Activated CD8-positive, alpha-beta memory T cell treated with anti-CD3 and anti-CD28 coated beads, Interleukin-2, amount 50 U/mL, for 48 hours (primary cell): ENCODE results near the gene MADCAM1.

ENCODE experiments used
- DNase-seq: peaks from one replicate; pipeline ENCODE4 v3.0.0-alpha.2; 2020

Gene MADCAM1

DNA sequence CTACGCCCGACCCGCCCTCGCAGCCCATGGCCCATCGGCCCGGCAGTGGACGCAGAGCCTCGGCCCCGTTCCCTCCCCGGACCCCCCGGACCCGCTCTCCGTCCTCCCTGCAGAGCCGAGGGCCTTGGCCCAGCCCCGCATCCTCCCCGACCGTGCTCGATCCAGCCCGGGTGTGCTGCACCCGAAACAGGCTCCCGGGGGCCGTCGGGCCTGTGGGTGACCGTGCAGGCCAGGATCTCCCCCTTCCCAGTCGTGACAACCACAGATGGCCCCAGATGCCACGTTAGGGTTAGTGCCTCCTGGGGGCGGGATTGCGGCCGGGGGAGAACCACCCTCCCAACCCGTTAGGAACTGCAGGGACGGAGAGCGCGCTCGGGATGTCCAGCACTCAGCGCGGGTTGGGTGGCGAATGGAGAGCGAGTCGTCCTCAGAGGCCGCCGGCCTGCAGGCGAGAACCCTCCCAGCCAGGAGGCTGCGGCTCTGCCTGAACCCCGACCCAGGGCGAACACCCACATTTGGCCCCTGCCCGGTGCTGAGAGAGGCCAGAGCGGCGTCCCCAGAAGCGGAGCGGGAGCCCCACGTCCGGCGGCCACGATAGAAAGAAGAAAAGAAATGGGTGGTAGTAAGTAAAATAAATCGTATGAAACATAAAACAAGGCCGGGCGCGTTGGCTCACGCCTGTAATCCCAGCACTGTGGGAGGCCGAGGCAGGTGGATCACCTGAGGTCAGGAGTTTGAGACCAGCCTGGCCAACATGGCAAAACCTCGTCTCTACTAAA, 6.7 kb upstream of the MADCAM1 start:
- DNase-seq = no peak

DNA sequence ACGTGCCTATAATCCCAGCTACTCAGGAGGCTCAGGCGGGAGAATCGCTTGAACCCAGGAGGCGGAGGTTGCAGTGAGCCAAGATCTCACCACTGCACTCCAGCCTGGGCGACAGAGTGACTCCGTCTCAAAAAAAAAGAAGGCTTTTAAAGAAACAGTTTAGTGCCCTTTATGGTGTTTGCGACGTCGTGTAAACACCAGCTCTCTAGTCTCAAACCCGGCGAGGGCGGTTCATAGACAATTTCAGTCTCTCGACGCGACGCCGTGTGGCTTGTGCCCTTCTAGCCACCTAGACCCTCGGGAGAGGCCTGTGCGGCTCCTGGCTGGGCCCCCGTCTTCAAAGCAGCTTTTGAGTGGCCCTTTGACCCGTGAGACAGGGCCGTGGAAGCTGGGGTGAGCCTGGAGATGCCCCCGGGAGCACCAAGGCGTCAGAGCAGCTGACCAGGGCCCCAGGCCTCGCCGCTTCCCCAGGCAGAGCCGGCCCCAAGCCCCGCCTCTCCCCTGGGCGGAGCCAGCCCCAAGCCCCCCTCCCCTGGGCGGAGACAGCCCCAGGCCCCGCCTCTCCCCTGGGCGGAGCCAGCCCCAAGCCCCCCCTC, 5.0 kb upstream of the MADCAM1 start:
- peak; percentile 73 for DNase-seq

DNA sequence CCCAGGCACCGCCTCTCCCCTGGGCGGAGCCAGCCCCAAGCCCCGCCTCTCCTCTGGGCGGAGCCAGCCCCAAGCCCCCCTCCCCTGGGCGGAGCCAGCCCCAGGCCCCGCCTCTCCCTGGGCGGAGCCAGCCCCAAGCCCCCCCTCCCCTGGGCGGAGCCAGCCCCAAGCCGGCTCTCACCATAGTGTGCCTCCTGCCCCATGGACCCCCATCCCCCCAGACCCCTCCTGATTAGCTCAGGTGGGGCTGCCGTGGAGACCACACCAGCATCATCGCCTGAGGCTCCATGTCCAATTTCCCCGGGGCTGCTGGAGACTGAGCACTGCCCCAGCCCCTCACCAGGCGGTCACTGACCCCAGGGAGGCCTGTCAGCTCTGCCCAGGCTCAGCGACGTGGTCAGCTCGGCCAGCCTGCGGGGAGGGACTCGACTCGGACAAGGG, 4.2 kb upstream of the MADCAM1 start:
- DNase-seq = peak; percentile 86

DNA sequence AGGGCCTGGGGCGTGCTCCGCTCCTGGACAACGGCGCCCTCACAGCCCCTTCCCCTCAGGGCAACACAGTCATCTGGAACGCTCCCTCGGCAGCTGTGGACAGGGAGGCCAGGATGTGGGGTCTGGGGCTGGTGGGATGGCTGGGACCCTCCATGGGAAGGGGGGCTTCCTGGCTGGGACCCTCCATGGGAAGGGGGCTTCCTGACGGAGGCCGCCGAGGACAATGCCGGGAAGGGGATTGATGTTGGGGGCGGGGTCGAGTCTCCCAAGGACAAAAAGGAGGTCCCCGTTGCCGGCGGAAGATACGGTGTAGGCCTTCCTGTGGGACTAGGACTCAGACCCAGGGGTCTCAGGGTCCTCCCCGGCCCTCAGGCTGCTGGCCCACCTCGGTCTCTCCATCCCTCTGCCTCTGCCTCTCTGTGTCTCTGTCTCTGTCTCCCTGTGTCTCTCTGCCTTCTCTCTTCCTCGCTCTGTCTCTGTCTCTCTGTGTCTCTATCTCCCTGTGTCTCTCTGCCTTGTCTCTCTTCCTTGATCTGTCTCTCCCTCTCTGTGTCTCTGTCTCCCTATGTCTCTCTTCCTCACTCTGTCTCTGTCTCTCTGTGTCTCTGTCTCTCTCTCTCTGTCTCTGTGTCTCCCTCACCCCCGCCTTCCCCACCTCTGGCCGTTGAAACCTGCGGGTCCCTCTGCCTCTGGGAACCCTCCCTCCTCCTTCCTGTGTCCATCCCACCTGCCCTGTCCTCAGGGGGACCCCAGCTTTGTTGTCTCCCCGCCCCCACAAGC, 2.7 kb upstream of the MADCAM1 start:
- DNase-seq = no peak

DNA sequence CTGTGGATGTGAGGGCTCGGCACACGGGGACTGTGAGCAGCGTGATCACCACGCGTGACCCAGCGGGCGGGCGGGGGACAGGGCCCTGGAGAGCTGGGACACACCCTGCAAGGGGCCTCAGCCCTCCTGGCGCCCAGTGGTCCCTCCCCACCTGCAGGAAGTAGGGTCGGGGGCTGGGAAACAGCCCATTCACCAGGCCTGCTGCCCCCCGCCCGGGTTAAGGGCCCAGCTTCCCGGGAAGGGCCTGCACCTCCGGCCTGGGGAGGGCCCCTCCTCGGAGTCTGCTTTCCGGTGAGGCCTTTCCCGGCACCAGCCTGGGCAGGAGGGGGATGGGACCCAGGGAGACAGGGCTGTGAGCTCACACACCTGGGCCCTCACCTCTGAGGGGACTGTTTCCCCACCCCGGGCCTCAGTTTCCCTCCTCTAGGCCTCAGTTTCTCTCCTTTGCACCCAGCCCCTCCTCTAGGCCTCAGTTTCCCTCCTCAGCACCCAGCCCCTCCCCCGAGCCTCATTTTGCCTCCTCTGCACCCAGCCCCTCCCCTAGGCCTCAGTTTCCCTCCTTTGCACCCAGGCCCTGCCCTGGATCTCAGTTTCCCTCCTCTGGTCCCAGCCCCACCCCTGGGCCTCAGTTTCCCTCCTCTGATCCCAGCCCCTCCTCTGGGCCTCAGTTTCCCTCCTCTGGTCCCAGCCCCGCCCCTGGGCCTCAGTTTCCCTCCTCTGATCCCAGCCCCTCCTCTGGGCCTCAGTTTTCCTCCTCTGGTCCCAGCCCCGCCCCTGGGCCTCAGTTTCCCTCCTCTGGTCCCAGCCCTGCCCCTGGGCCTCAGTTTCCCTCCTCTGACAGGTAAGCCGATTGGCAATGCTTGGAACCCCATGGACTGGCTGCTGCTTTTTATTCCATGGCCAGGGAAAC, 1.9 kb upstream of the MADCAM1 start:
- no peak for DNase-seq

DNA sequence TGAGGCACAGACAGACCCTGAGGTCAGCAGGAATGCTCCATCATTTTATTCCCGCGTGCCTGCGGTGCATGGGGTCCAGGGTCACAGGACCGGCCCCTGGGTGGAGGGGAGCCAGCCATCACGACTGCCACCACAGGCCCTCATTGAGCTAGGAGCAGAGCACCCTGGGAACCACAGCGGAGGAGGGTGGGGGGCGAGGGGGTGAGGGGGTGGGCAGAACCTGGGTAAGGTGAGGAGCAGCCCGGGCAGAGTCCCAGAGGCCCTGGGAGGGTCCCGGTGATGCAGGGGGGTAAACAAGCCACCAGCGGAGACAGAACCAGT, 1.2 kb upstream of the MADCAM1 start:
- DNase-seq = no peak

DNA sequence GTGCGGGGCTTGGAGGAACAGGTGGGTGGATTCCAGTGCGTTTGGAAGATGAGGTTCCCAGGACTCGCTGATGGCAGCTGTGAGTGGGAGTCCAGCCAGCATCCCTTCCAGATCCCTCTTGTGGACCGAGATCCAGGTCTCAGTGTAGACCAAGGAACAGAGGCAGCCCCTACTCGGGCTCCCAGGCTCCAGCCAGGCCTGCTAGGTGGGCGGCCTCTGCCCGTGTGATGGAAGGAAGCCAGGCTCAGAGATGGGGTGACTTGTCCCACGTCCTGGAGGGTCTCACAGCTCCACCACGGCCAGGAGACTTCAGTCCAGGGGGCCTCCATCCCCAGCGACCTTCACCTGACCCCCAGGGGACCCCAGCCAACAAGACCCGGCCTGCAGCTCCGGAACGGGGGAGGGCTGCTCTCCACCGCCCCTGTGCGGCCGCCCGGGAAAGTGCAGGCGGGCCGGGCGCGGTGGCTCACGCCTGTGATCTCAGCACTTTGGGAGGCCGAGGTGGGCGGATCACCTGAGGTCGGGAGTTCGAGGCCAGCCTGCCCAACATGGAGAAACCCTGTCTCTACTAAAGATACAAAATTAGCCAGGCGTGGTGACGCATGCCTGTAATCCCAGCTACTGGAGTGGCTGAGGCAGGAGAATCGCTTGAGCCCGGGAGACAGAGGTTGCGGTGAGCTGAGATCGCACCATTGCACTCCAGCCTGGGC, 729 bp upstream of the MADCAM1 start:
- peak; percentile 88 for DNase-seq

DNA sequence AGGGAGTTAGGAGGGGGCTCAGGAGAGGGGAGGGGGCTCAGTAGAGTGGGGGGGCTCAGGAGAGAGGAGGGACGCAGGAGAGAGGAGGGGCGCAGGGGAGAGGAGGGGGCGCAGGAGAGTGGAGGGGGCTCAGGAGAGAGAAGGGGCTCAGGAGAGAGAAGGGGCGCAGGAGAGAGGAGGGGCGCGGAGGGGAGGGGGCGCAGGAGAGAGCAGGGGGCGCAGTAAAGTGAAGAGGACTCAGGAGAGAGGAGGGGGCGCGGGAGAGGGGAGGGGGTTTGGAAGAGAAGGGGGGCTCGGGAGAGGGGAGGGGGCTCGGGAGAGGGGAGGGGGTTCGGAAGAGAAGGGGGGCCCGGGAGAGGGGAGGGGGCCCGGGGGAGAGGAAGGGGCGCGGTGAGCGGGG, 700 bp downstream of the MADCAM1 start:
- DNase-seq = no peak

DNA sequence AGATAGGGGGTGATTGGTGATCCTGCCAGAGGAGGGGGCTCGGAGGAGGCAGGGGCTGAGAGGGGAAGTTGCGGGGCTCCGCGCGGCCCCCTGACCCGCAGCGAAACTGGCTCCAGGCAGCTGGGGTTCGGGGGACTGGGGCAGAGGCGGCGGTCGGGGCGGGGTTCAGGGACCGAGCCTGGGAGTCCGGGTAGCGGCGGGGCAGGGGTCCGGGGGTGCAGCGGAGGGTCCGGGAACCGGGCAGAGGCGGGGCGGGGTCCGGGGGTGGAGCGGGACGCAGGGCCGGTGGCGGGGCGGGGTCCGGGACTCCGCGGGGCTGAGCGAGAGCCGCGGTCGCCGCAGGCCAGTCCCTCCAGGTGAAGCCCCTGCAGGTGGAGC, 1.2 kb downstream of the MADCAM1 start:
- no peak for DNase-seq

DNA sequence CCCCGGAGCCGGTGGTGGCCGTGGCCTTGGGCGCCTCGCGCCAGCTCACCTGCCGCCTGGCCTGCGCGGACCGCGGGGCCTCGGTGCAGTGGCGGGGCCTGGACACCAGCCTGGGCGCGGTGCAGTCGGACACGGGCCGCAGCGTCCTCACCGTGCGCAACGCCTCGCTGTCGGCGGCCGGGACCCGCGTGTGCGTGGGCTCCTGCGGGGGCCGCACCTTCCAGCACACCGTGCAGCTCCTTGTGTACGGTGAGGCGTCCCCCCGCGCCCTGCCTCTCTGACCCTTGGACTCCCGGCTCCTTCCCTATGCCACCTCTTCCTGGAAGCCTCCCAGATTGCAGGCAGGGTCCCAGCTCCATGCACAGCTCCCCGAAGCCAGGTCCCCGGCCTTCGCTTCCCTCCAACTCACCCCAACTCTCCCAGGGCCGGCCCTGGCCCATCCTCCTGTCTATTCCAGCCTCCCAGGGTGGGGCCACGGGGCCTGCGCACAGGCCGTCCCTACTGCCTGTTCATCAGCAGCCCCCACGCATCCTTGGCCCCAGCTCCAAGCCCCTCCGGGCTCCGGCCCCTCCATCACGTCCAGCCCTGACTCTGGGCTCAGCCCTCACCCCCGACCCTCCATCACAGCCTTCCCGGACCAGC, 1.7 kb downstream of the MADCAM1 start:
- DNase-seq = no peak

DNA sequence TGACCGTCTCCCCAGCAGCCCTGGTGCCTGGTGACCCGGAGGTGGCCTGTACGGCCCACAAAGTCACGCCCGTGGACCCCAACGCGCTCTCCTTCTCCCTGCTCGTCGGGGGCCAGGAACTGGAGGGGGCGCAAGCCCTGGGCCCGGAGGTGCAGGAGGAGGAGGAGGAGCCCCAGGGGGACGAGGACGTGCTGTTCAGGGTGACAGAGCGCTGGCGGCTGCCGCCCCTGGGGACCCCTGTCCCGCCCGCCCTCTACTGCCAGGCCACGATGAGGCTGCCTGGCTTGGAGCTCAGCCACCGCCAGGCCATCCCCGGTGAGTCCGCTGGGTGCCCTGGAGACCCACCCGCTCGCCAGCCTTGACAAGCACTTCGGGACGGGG, 2.2 kb downstream of the MADCAM1 start:
- no peak for DNase-seq

DNA sequence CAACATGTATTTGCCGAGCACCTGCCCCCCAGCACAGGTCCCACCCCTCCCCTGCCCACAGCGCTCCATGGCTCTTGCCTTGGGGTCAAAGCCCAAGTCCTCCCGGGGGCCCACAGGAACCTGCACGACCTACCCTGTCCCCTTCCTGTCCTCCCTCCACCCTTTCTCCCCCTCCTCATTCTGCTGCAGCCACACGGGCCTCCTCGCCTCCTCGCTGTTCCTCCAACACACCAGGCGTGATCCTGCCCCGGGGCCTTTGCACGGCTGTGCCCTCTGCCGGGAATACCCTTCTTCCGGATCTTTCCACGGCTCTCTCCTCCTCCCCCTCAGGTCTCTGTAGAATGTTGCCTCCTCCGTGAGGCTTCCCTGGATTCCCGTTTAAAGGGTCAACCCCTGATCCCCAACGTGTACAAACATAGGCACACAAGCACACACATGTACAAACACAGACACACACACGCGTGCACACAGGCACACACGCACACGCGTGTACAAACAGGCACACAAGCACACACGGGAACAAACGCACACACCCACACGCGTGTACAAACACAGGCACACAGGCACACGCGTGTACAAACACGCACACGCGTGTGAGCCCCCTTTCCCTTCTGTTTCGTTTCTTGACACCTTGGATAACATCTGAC, 2.8 kb downstream of the MADCAM1 start:
- DNase-seq = no peak

DNA sequence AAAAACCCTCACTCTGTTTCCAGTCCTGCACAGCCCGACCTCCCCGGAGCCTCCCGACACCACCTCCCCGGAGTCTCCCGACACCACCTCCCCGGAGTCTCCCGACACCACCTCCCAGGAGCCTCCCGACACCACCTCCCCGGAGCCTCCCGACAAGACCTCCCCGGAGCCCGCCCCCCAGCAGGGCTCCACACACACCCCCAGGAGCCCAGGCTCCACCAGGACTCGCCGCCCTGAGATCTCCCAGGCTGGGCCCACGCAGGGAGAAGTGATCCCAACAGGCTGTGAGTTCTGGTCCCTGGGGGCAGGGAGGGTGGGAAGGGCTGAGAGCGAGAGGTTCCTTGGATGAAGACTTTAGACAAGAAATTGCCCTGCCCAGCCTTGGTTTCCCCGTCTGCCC, 5.4 kb downstream of the MADCAM1 start:
- DNase-seq = no peak

DNA sequence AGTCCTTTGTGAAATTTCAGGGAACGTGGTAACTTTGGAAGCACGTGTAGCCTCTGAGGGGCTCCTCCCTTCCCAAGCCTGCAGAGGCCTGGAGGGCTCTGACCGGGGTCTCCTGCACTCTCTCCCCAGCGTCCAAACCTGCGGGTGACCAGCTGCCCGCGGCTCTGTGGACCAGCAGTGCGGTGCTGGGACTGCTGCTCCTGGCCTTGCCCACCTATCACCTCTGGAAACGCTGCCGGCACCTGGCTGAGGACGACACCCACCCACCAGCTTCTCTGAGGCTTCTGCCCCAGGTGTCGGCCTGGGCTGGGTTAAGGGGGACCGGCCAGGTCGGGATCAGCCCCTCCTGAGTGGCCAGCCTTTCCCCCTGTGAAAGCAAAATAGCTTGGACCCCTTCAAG, 8.3 kb downstream of the MADCAM1 start:
- DNase-seq = no peak

DNA sequence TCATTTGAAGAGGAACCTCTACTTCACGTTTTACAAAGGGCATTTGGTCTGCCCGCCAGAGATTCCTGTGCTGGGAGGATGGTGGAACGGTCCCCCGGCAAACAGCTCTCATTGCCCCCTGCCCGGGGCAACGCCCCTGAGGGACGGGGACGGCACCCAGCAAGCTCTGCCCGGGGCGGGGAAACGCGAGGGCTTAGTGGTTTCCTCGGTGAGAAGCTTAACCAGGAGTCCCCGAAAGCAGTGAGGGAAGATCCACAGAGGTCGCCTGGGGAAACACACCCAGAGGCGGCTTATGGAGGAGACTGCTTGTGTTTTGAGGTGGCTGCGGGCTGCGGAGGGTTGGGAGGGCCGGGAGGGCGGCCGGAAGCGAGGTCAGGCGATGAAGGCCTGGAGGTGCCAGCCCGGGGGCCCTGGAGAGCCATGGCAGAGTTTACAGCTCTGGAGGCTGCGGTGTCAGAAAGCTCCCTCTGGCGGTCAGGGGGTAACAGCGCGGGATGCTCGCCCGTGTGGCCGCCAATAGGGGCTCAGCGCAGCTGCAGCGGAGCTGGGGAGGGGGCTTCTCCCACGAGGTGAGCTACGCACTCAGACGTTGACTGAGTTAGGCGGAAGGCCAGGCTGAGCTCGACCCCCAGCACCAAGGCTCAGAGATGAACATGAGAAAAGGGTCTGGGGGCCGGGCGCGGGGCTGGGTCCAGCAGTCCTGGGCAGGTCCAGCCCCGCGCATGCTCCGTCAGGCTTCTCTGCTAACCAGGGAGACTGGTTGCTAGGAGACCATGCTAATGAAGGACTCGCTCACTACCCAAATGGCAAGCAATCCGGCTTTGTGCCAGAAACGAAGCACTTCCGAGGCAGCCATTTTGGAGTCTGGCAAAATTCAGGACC, 10.4 kb downstream of the MADCAM1 start:
- peak; percentile 95 for DNase-seq

DNA sequence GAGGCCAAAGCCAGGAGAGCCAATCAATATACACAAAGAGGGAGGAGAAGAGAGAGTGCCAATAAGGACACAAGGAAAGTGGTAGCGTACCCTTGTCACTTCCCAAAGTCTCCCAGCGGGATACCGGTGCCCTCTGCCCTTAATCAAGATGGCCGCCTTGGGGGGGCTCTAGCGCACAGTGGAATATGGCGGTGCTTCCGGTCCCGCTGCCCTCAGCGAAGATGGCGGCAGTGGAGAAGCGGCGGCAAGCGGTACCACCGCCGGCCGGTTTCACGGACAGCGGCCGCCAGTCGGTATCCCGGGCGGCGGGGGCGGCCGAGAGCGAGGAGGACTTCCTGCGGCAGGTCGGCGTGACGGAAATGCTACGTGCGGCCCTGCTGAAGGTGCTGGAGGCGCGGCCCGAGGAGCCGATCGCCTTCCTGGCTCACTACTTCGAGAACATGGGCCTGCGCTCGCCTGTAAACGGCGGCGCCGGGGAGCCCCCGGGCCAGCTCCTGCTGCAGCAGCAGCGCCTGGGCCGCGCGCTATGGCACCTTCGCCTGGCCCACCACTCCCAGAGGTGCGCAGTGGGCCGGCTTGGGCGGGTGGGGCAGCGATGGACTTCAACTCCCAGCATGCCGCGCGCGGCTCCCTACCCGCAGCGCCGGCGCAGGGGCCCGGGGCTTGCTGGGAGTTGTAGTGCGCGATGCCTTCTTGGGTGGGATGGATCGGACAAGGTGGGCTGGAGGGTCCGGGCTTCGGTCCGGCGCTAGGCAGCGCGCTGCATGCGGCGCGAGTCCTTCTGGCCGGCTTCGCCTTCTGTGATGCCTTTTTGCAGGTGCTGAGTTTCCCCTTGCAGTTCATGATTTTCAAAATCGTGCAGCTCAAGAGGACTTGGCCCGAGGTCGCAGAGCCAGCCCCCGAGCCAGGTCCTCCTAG, 11.3 kb downstream of the MADCAM1 start, which contains the start of gene TPGS1:
TSS of gene TPGS1 (plus strand) at position 212 of the 918 bp plus-strand sequence. CDS start at position 222, 10 bp downstream.
- DNase-seq = peak; percentile 89

DNA sequence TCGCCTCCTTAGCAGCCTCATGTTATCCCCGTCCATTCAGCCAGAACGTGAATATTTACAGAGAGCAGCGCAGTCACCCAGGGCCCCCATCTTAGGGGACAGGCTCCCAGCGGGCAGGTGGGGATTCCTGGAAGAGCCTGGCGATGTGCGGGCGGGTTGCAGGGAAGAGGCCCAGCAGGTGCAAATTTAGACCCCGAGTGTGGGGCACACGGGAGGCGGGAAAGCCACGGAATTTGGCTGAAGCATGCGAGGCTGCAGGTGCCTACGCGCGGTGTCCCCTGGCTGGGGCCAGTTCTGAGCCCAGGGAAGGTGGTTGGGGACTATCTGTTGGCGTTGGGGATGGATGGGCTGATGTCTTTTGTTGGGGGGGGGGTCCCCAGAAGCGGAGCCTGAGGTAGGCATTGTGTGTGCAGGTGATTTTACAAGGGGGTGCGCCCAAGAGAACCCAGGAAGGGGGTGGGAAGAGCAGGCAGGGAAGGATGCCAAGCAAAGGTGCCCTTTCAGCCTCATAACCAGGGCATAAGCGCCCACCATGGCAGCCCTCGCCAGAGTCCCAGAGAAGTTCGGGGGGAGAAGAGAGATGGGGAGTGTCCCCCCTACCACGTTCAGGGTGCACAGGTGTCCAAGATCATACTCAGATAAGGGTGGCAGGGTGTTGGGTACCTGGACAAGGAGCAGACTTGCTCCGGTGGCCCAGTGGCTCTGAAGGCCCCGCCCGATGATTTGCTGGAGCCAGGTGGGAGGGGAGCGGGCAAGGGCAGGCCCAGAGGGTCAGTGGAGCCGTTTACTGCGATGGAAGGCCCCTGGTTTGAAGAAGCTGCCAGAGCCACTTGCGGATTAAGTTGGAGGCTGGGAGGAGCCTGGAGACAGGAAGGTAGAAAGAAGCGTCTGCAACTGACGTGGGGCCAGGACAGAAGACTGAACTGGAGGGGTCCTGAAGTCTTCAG, 12.2 kb downstream of the MADCAM1 start:
- no peak for DNase-seq

DNA sequence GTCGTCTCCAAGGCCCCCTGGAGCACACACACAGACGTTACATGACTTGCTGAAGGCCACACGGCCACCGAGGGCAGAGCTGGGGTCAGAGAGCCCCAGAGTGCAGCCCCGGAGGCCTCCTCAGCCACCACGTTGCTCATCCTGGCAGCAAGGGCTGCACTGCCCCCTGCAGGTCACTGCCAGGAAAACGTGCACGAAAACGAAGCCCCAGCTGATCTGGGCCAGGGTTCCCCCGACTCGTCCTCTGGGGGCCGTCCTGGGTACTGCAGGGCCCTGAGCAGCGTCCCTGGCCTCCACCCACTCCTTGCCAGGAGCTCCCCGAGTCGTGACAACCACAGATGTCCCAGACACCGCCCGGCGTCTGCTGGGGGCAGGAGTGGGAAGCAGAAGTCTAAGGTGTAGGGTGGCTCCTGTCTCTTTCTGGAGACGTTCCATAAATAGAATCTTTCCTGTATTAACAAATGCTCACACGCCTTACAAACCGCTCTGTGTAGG, 14.4 kb downstream of the MADCAM1 start:
- DNase-seq = peak; percentile 97
